Peyer's patch (tissue), 4 donors: Measurements from ENCODE around the gene HNRNPA3. TPM values are rescaled to one million over a fixed set of nuclear protein-coding genes. Genes with fewer than 3 reads are reported as not detected.

Experiments used
- DNase-seq, 3 donors: peaks; one replicate each; pipeline ENCODE4 v3.0.0-alpha.2; 2017 to 2019
- H3K27ac ChIP-seq, 4 donors: fragments of 200-600 bp; sonication (generic); one replicate each; pipeline ENCODE4 v1.5.1; 2016 to 2019
- H3K27me3 ChIP-seq, 2 donors: fragments of 200-600 bp; sonication (generic); one replicate each; pipeline ENCODE4 v1.5.1; 2019
- H3K36me3 ChIP-seq, 3 donors: fragments of 200-600 bp; sonication (generic); one replicate each; pipeline ENCODE4 v1.5.1; 2016 to 2019
- H3K4me1 ChIP-seq, 4 donors: fragments of 200-600 bp; sonication (generic); one replicate each; pipeline ENCODE4 v1.5.1; 2016 to 2019
- H3K4me3 ChIP-seq, 4 donors: fragments of 200-600 bp; sonication (generic); 1 replicate in 3 of 4; 2 replicates in 1 of 4; pipeline ENCODE4 v1.5.1; 2016 to 2019; ENCODE audit warnings: mild to moderate bottlenecking in 1 of 4
- H3K9me3 ChIP-seq, 4 donors: fragments of 200-600 bp; sonication (generic); one replicate each; pipeline ENCODE4 v1.5.1; 2016 to 2019; ENCODE audit warnings: mild to moderate bottlenecking in 1 of 4
- POLR2A ChIP-seq, 2 donors: fragments of 450-650 bp; IDR thresholded peaks; one replicate each; pipeline ENCODE4 v1.5.1; 2017; ENCODE audit warnings: antibody characterized with exemption in 2 of 2, mild to moderate bottlenecking in 2 of 2, moderate library complexity in 2 of 2
- total RNA-seq, 4 donors: library from RNA; depleted of rRNA; stranded (reverse); fragments of >200 nt; gene quantifications; one replicate each; pipeline ENCODE4 v1.1.0, GENCODE V29; 2016
- TF ChIP-seq, protein P1 (sequence below), 6 experiments: fragments of 450-650 bp in 4 of 6; fragments of 200-600 bp in 2 of 6; sonication (generic) in 1 of 6; IDR thresholded peaks; one replicate each; pipeline ENCODE4 v1.5.1; 2017 to 2019; ENCODE audit warnings: antibody characterized with exemption in 6 of 6, mild to moderate bottlenecking in 3 of 6, moderate library complexity in 1 of 6

Gene HNRNPA3
- total RNA-seq, 4 donors from 2014 or later = 40.8 to 112 (median 60.5) TPM

- Histone ChIP-seq H3K27ac (no peak overlapping the region), H3K4me3 (no peak overlapping the region), H3K27me3 (no peaks in the 10 kb centered on the region), H3K36me3 (peaks cover 0 to 42% (median 0%) of the 10 kb centered on the region in 3 donors), H3K9me3 (no peaks in the 10 kb centered on the region), H3K4me1 (peaks cover 0 to 37% (median 2%) of the 10 kb centered on the region in 4 donors)
- DNase-seq = no peak
- no peak for TF ChIP-seq POLR2A (IDR thresholded peaks at IDR 0.05)
- TF ChIP-seq, protein P1, sequence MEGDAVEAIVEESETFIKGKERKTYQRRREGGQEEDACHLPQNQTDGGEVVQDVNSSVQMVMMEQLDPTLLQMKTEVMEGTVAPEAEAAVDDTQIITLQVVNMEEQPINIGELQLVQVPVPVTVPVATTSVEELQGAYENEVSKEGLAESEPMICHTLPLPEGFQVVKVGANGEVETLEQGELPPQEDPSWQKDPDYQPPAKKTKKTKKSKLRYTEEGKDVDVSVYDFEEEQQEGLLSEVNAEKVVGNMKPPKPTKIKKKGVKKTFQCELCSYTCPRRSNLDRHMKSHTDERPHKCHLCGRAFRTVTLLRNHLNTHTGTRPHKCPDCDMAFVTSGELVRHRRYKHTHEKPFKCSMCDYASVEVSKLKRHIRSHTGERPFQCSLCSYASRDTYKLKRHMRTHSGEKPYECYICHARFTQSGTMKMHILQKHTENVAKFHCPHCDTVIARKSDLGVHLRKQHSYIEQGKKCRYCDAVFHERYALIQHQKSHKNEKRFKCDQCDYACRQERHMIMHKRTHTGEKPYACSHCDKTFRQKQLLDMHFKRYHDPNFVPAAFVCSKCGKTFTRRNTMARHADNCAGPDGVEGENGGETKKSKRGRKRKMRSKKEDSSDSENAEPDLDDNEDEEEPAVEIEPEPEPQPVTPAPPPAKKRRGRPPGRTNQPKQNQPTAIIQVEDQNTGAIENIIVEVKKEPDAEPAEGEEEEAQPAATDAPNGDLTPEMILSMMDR (IDR thresholded peaks at IDR 0.05) = no peak
Measured at GRCh38 chr2:177234267-177234666, 21.7 kb downstream of the HNRNPA3 start.

- Histone ChIP-seq H3K27ac (no peak overlapping the region), H3K4me1 (peaks cover 0 to 54% (median 10%) of the 10 kb centered on the region in 4 donors), H3K36me3 (peaks cover 0 to 30% (median 0%) of the 10 kb centered on the region in 3 donors)
Measured at GRCh38 chr2:177235855-177236437, 23.4 kb downstream of the HNRNPA3 start.

GRCh38 chr2:177237932-177238331 lies 25.3 kb downstream of the HNRNPA3 start:
- no peaks in the 10 kb centered on the region for H3K9me3 ChIP-seq
- peaks cover 4 to 58% (median 24%) of the 10 kb centered on the region in 4 donors for H3K4me1 ChIP-seq
- H3K4me3 ChIP-seq = no peak overlapping the region
- peak overlapping the region in 2 of 4 donors; percentile 20 to 43 for H3K27ac ChIP-seq
- no peak for TF ChIP-seq POLR2A (IDR thresholded peaks at IDR 0.05)
- TF ChIP-seq, protein P1 (IDR thresholded peaks at IDR 0.05) = no peak
- no peak for DNase-seq
- peaks cover 0 to 10% (median 0%) of the 10 kb centered on the region in 3 donors for H3K36me3 ChIP-seq
- H3K27me3 ChIP-seq = no peaks in the 10 kb centered on the region

More at GRCh38 chr2:177235855-177236437, 23.4 kb downstream of the HNRNPA3 start:
- H3K27me3 ChIP-seq = no peaks in the 10 kb centered on the region
- DNase-seq = no peak
- TF ChIP-seq, protein P1 (IDR thresholded peaks at IDR 0.05) = no peak
- TF ChIP-seq POLR2A (IDR thresholded peaks at IDR 0.05) = no peak
- H3K4me3 ChIP-seq = no peak overlapping the region
- no peaks in the 10 kb centered on the region for H3K9me3 ChIP-seq

DNA sequence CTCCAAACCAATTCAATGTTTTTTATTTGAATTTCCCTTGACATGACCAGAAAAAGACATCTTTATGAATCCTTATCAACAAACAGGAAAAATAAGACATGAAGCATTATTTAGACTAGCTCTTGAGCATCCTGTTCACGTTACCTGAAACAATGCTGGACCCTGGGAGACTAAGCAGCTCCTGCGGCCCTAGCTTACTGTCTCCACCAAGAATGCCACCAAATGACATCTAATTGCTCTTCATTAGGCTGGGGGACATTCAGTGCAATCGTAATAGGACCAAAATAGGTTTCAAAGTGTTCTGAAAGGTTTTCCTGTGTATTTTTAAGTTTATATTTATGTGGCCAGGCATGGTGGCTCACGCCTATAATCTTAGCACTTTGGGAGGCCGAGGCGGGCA lies 26.5 kb downstream of the HNRNPA3 start:
- no peak for DNase-seq
- Histone ChIP-seq H3K27ac (peak overlapping the region in 3 of 4 donors; percentile 43 to 82 (median 47)), H3K27me3 (no peaks in the 10 kb centered on the region), H3K4me1 (peaks cover 10 to 69% (median 30%) of the 10 kb centered on the region in 4 donors), H3K36me3 (no peaks in the 10 kb centered on the region), H3K4me3 (no peak overlapping the region), H3K9me3 (no peaks in the 10 kb centered on the region)
- no peak for TF ChIP-seq POLR2A (IDR thresholded peaks at IDR 0.05)
- TF ChIP-seq, protein P1 (IDR thresholded peaks at IDR 0.05) = no peak

GRCh38 chr2:177239932-177240630 lies 27.5 kb downstream of the HNRNPA3 start:
- Histone ChIP-seq H3K4me1 (peaks cover 10 to 77% (median 30%) of the 10 kb centered on the region in 4 donors), H3K27me3 (no peaks in the 10 kb centered on the region), H3K36me3 (no peaks in the 10 kb centered on the region), H3K4me3 (no peak overlapping the region), H3K27ac (peak overlapping the region; percentile 47 to 82 (median 72)), H3K9me3 (no peaks in the 10 kb centered on the region)
- TF ChIP-seq, protein P1 (IDR thresholded peaks at IDR 0.05) = no peak
- TF ChIP-seq POLR2A (IDR thresholded peaks at IDR 0.05) = peak in 1 of 2 donors; percentile 45
- peak in 2 of 3 donors; percentile 57 to 81 for DNase-seq
